Measurements from ENCODE around the gene NPY4R.
"Not testable (repeated sequence)": the region's sequence is repeated elsewhere in the genome, so short reads cannot be mapped to it uniquely, and the experiment has no call there.

DNA sequence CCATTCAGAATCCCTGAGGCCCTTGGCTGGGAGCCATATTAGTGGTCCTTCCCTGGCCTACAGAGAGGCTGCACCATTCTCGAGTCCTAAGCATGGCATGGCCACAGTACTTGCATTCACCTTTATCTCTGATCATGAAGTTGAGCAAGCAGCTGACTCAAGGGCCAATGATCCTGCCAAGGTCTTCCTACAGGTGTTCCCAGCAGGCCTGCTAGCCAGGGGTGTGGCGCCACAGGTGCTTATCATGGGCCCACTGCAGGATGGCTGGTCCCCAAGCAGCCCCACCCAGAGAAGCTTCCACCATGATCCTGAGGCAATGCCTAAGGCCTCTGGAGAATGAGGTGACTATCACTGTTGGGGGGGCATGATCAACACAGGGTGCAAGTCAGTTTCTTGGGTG, 42.2 kb downstream of the NPY4R start:
- not testable (repeated sequence) for TF ChIP-seq POLR2A (IDR thresholded peaks at IDR 0.05)
- TF ChIP-seq, protein P1, sequence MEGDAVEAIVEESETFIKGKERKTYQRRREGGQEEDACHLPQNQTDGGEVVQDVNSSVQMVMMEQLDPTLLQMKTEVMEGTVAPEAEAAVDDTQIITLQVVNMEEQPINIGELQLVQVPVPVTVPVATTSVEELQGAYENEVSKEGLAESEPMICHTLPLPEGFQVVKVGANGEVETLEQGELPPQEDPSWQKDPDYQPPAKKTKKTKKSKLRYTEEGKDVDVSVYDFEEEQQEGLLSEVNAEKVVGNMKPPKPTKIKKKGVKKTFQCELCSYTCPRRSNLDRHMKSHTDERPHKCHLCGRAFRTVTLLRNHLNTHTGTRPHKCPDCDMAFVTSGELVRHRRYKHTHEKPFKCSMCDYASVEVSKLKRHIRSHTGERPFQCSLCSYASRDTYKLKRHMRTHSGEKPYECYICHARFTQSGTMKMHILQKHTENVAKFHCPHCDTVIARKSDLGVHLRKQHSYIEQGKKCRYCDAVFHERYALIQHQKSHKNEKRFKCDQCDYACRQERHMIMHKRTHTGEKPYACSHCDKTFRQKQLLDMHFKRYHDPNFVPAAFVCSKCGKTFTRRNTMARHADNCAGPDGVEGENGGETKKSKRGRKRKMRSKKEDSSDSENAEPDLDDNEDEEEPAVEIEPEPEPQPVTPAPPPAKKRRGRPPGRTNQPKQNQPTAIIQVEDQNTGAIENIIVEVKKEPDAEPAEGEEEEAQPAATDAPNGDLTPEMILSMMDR (IDR thresholded peaks at IDR 0.05): not testable (repeated sequence)

Measured in thyroid gland (tissue), 4 donors.